Small intestine (tissue), 7 donors: ENCODE results near the gene GYPA. TPM values are rescaled to one million over a fixed set of nuclear protein-coding genes. Genes with fewer than 3 reads are reported as not detected.
"Not testable (repeated sequence)": the region's sequence is repeated elsewhere in the genome, so short reads cannot be mapped to it uniquely, and the experiment has no call there.

Experiments used
- DNase-seq, 2 donors: peaks; one replicate each; pipeline versions ENCODE4 v3.0.0 to v3.0.0-alpha.2; 2013
- FAIRE-seq: peaks from 2 replicates; lab custom pipeline; 2012; peaks lifted over from hg19 to GRCh38; lab: Jason Lieb, UNC
- H3K27ac ChIP-seq, 3 donors: one replicate each; pipeline ENCODE4 v1.5.1; 2013; ENCODE audit warnings: low read length in 2 of 3, mild to moderate bottlenecking in 2 of 3, control low read depth in 1 of 3, inconsistent platforms in 1 of 3, low read depth in 1 of 3, moderate library complexity in 1 of 3
- H3K27me3 ChIP-seq, 3 donors: one replicate each; pipeline ENCODE4 v1.6.1; 2013; ENCODE audit warnings: low read length in 3 of 3, inconsistent platforms in 1 of 3; ENCODE audit not compliant: control insufficient read depth in 3 of 3, insufficient read depth in 3 of 3
- H3K36me3 ChIP-seq, 3 donors: one replicate each; pipeline ENCODE4 v1.6.1; 2013; ENCODE audit warnings: low read length in 3 of 3, inconsistent platforms in 1 of 3, low read depth in 1 of 3, mild to moderate bottlenecking in 1 of 3, moderate library complexity in 1 of 3; ENCODE audit not compliant: control insufficient read depth in 3 of 3, insufficient read depth in 2 of 3
- H3K4me1 ChIP-seq, 3 donors: one replicate each; pipeline ENCODE4 v1.6.1; 2013; ENCODE audit warnings: low read length in 2 of 3, inconsistent platforms in 1 of 3, low read depth in 1 of 3, mild to moderate bottlenecking in 1 of 3, moderate library complexity in 1 of 3; ENCODE audit not compliant: control insufficient read depth in 3 of 3, insufficient read depth in 2 of 3
- H3K4me3 ChIP-seq, 3 donors: one replicate each; pipeline ENCODE4 v1.5.1; 2013; ENCODE audit warnings: low read length in 3 of 3, control low read depth in 1 of 3, inconsistent platforms in 1 of 3, low read depth in 1 of 3, mild to moderate bottlenecking in 1 of 3, moderate library complexity in 1 of 3
- H3K9me3 ChIP-seq, 2 donors: one replicate each; pipeline ENCODE4 v1.6.1; 2013; ENCODE audit warnings: low read depth in 1 of 2, low read length in 1 of 2; ENCODE audit not compliant: control insufficient read depth in 2 of 2, insufficient read depth in 1 of 2
- WGBS, 3 donors: extraction: QIAGEN DNeasy Blood & Tissue Kit; methylation state at CpG; one replicate each; pipeline ENCODE4 v1.1.7; 2013; 5-methylcytosine and 5-hydroxymethylcytosine counted together
- polyA plus RNA-seq, 4 donors: library from polyadenylated mRNA; stranded (reverse) in 3 of 4; unstranded in 1 of 4; fragments of 200-250 nt in 3 of 4; fragments of 120-200 nt in 1 of 4; gene quantifications; one replicate each; pipeline versions ENCODE4 v1.2.1 to v1.2.3, GENCODE V29; 2013
- donor health status: healthy with polysubstance abuse.
- donor health status: control.
- donor health status: control.
- donor health status: Bipolar disorder and iron deficiency.
- donor health status: healthy.

Gene GYPA
- polyA plus RNA-seq, 4 donors = 0.40 TPM; not detected in 3

- DNase-seq (no peak), FAIRE-seq (no peak)
- WGBS, 3 donors = 68 to 71% (median 70%) methylated on average over 1 of the region's 1 CpG
- Histone ChIP-seq H3K36me3 (no peaks in the 10 kb centered on the region), H3K9me3 (no peaks in the 10 kb centered on the region), H3K4me3 (no peak overlapping the region), H3K27me3 (no peaks in the 10 kb centered on the region), H3K4me1 (no peaks in the 10 kb centered on the region), H3K27ac (no peak overlapping the region)
These were observed 36.0 kb upstream of the GYPA start for GRCh38 chr4:144176476-144176875.

GRCh38 chr4:144174401-144175067, 34.0 kb upstream of the GYPA start:
- Histone ChIP-seq H3K4me1 (no peaks in the 10 kb centered on the region), H3K27ac (peak overlapping the region in 1 of 3 donors; percentile 39), H3K36me3 (no peaks in the 10 kb centered on the region), H3K27me3 (no peaks in the 10 kb centered on the region), H3K4me3 (no peak overlapping the region), H3K9me3 (no peaks in the 10 kb centered on the region)
- FAIRE-seq (peak; percentile 83), DNase-seq (peak; percentile 46 to 59)
- 1 to 4% (median 4%) methylated on average over 5 of the region's 5 CpGs for WGBS, 3 donors

DNA sequence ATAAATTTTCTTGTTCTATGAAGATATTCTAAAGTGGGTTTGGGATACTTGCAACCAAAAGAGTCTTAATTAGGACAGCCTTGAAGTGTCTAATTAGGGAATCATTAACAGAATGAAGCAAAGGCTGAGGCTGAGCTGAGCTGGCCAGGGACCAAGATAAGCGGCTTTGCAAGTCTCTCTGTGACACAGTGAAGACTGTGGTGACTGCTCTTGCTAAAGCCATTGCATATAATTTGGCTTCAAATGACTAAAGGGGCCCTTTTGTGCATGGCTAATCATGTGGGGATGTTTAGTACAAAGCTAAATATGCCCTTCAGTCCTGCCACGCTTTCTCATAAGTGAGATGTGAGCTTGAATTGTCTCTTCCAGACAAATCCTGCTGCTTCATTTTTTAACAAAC, 31.2 kb upstream of the GYPA start:
- no peaks in the 10 kb centered on the region for H3K9me3 ChIP-seq
- no peaks in the 10 kb centered on the region for H3K36me3 ChIP-seq
- DNase-seq (no peak), FAIRE-seq (no peak)
- no peaks in the 10 kb centered on the region for H3K4me1 ChIP-seq
- H3K27me3 ChIP-seq = no peaks in the 10 kb centered on the region
- no peak overlapping the region for H3K27ac ChIP-seq
- no peak overlapping the region for H3K4me3 ChIP-seq
- 41 to 64% (median 43%) methylated on average over 2 of the region's 2 CpGs for WGBS, 3 donors

DNA sequence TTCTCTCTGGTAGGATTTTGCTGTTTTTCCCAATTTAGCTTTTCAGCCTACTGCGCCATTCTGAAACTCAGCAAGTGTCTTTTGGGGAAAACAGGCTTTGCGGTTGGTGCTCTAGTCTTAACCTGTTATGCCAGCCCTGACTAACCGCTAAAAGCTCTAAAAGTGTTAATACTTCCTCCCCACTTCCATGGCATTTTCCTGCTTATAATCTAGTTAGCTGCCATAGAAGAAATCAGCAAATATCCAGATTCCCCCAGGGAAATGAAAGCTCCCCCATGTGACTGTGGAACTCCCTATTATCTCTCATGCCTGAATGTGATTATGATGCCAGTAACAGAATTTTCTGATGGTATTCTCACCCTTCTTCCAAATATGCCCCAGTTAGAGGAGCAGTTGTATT, 28.7 kb upstream of the GYPA start:
- H3K4me3 ChIP-seq = no peak overlapping the region
- FAIRE-seq = no peak
- no peak overlapping the region for H3K27ac ChIP-seq
- H3K4me1 ChIP-seq = no peaks in the 10 kb centered on the region
- H3K27me3 ChIP-seq = no peaks in the 10 kb centered on the region
- no peaks in the 10 kb centered on the region for H3K9me3 ChIP-seq
- H3K36me3 ChIP-seq = no peaks in the 10 kb centered on the region
- DNase-seq = no peak
- 88 to 98% (median 93%) methylated on average over 3 of the region's 3 CpGs for WGBS, 3 donors

DNA sequence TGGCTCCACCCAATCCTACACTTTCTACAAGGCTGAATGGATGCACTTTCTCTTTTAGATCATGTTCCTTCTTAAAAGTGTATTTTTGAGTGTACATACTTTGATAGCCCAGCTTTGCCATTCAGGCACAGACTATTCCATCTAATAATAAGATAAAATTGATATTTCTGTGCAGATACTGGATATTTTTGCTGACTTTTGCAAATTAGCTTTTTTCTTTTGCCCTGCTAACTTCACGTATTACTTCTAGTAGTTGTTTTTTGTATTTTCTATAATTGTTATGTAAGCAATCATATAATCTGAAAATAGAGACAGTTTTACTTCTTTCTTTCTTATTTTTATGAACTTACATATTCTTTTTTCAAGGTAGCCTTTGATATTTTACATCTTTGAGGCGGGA, 13.5 kb upstream of the GYPA start:
- peaks cover 0 to 2% of the 10 kb centered on the region in 2 donors for H3K9me3 ChIP-seq
- 90 to 94% (median 94%) methylated on average over 2 of the region's 2 CpGs for WGBS, 3 donors
- FAIRE-seq = no peak

DNA sequence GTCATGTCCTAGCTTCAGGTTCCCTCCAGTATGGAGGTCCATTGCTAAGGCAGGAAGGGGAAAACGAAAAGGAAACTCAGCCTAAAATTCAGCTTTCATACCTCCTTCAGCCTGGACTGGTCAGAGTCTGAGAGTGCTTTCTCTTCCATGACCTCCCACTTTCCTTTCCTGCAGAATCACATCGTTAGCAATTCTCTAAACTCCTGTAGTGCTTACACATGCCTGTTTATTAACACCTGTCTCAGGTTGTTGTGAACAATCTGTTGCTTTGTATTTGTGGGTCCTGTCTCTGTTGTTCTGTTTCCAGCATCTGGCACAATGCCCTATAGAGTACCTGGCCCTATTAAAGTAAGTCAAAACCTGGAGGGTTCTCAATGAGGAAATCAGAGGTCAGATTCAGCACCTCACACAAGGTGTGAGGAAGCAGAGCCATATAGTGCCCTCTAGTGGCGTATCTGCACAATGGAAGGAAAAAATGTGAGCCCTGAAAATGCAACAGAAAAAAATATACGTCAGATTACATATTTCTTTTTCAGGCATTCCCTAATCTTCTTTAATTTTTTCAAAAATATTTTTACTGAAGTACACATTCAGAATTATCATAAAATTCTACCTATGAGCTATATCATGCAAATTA, 2.3 kb upstream of the GYPA start:
- H3K9me3 ChIP-seq, FAIRE-seq, H3K36me3 ChIP-seq, H3K4me1 ChIP-seq, H3K4me3 ChIP-seq, H3K27ac ChIP-seq, H3K27me3 ChIP-seq: not testable (repeated sequence)
- DNase-seq = peak; percentile 11 to 17
- 30 to 38% (median 33%) methylated on average over 4 of the region's 4 CpGs for WGBS, 3 donors

More for the DNA sequence above, 13.5 kb upstream of the GYPA start:
- no peaks in the 10 kb centered on the region for H3K27me3 ChIP-seq
- H3K4me3 ChIP-seq = no peak overlapping the region
- no peaks in the 10 kb centered on the region for H3K4me1 ChIP-seq
- H3K36me3 ChIP-seq = no peaks in the 10 kb centered on the region
- DNase-seq = no peak
- H3K27ac ChIP-seq = no peak overlapping the region

GRCh38 chr4:144141493-144141892, 975 bp upstream of the GYPA start:
- 72 to 79% (median 76%) methylated on average over 2 of the region's 2 CpGs for WGBS, 3 donors
- FAIRE-seq (no peak), DNase-seq (no peak)
- Histone ChIP-seq H3K27ac (no peak overlapping the region), H3K4me3 (no peak overlapping the region), H3K27me3 (no peaks in the 10 kb centered on the region), H3K9me3 (no peaks in the 10 kb centered on the region), H3K36me3 (no peaks in the 10 kb centered on the region), H3K4me1 (no peaks in the 10 kb centered on the region)

DNA sequence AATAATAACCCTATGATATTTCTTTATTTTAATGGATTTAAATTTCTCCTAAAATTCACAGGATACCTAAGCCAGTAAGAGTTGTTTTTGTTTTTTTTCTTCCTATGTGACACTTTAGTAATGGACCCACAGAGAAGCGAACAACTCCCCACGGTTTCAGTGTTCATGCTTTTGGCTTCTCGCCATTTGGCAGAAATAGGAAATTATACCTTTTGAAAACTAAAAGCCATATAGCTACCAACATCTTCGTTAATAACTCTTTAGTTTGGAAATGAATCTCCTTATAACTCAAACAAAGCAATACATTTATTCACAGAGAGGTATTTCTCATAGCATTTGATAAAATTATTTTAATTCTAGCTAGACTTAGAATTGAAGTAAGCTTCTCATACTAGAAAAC, 527 bp downstream of the GYPA start:
- not testable (repeated sequence) for H3K4me3 ChIP-seq, H3K4me1 ChIP-seq, H3K27me3 ChIP-seq, H3K9me3 ChIP-seq, DNase-seq, FAIRE-seq, H3K36me3 ChIP-seq, H3K27ac ChIP-seq
- WGBS, 3 donors = 68 to 75% (median 72%) methylated on average over 4 of the region's 4 CpGs
